H9 (cell line): ENCODE results near the gene FKBP11. TPM values are rescaled to one million over a fixed set of nuclear protein-coding genes. Genes with fewer than 3 reads are reported as not detected.

Experiments used
- DNase-seq: peaks from one replicate; pipeline ENCODE4 v3.0.0-alpha.2; 2017
- H2AFZ ChIP-seq: one replicate; pipeline ENCODE4 v1.6.1; 2013; ENCODE audit warnings: mild to moderate bottlenecking, low read length, control low read depth, moderate library complexity
- H2AK5ac ChIP-seq: 2 replicates; pipeline ENCODE4 v1.6.1; 2013; ENCODE audit warnings: low read length, control low read depth, mixed read lengths; ENCODE audit not compliant: insufficient read length
- H2BK120ac ChIP-seq: one replicate; pipeline ENCODE4 v1.6.1; 2013; ENCODE audit warnings: low read depth, mild to moderate bottlenecking, low read length, control low read depth, inconsistent platforms; ENCODE audit not compliant: poor library complexity, severe bottlenecking
- H2BK12ac ChIP-seq: 2 replicates; pipeline ENCODE4 v1.6.1; 2013; ENCODE audit warnings: low read length, control low read depth, mixed read lengths, low read depth; ENCODE audit not compliant: insufficient read length
- H2BK15ac ChIP-seq: 2 replicates; pipeline ENCODE4 v1.6.1; 2013; ENCODE audit warnings: low read depth, low read length, control low read depth
- H2BK20ac ChIP-seq: one replicate; pipeline ENCODE4 v1.6.1; 2013; ENCODE audit warnings: low read depth, mild to moderate bottlenecking, low read length, control low read depth, inconsistent platforms; ENCODE audit not compliant: poor library complexity, severe bottlenecking
- H2BK5ac ChIP-seq: 2 replicates; pipeline ENCODE4 v1.6.1; 2013; ENCODE audit warnings: low read length, control low read depth, mixed read lengths; ENCODE audit not compliant: insufficient read length
- H3K14ac ChIP-seq: 2 replicates; pipeline ENCODE4 v1.6.1; 2013; ENCODE audit warnings: low read length, control low read depth; ENCODE audit not compliant: insufficient read depth
- H3K18ac ChIP-seq: 2 replicates; pipeline ENCODE4 v1.6.1; 2013; ENCODE audit warnings: low read depth, mild to moderate bottlenecking, mixed read lengths, low read length, control low read depth; ENCODE audit not compliant: insufficient read length
- H3K23ac ChIP-seq: 2 replicates; pipeline ENCODE4 v1.6.1; 2013; ENCODE audit warnings: low read length, control low read depth, mixed read lengths, low read depth; ENCODE audit not compliant: insufficient read length
- H3K23me2 ChIP-seq: 2 replicates; pipeline ENCODE4 v1.6.1; 2013; ENCODE audit warnings: low read depth, mild to moderate bottlenecking, mixed read lengths, low read length, control low read depth; ENCODE audit not compliant: insufficient read length, poor library complexity, severe bottlenecking
- H3K27ac ChIP-seq: 2 replicates; pipeline ENCODE4 v1.5.1; 2013; ENCODE audit warnings: low read length, control low read depth, mixed read lengths, low read depth; ENCODE audit not compliant: insufficient read length
- H3K27me3 ChIP-seq: 2 replicates; pipeline ENCODE4 v1.6.1; 2013; ENCODE audit warnings: low read length, control low read depth, inconsistent platforms; ENCODE audit not compliant: insufficient read depth
- H3K4ac ChIP-seq: 2 replicates; pipeline ENCODE4 v1.6.1; 2013; ENCODE audit warnings: low read depth, mild to moderate bottlenecking, control low read depth, inconsistent platforms, low read length, moderate library complexity
- H3K4me1 ChIP-seq: 2 replicates; pipeline ENCODE4 v1.6.1; 2013; ENCODE audit warnings: low read length, control low read depth, inconsistent platforms; ENCODE audit not compliant: insufficient read depth
- H3K4me2 ChIP-seq: 2 replicates; pipeline ENCODE4 v1.6.1; 2013; ENCODE audit warnings: low read length, control low read depth, mixed read lengths; ENCODE audit not compliant: insufficient read length, insufficient read depth
- H3K56ac ChIP-seq: 2 replicates; pipeline ENCODE4 v1.6.1; 2013; ENCODE audit warnings: low read depth, mild to moderate bottlenecking, mixed read lengths, low read length, control low read depth; ENCODE audit not compliant: insufficient read length
- H3K79me1 ChIP-seq: 2 replicates; pipeline ENCODE4 v1.6.1; 2013; ENCODE audit warnings: low read depth, mild to moderate bottlenecking, moderate library complexity, low read length, control low read depth, inconsistent platforms; ENCODE audit not compliant: insufficient read depth, poor library complexity, severe bottlenecking
- H3K79me2 ChIP-seq: 2 replicates; pipeline ENCODE4 v1.6.1; 2013; ENCODE audit warnings: low read length, control low read depth, inconsistent platforms; ENCODE audit not compliant: insufficient read depth
- H3K9ac ChIP-seq: 2 replicates; pipeline ENCODE4 v1.6.1; 2013; ENCODE audit warnings: low read length, control low read depth, mixed read lengths; ENCODE audit not compliant: insufficient read length; ENCODE audit errors: extremely low read depth
- H3K9me3 ChIP-seq: one replicate; pipeline ENCODE4 v1.6.1; 2013; ENCODE audit warnings: low read depth, low read length, inconsistent platforms; ENCODE audit not compliant: control insufficient read depth
- H3T11ph ChIP-seq: one replicate; pipeline ENCODE4 v1.6.1; 2013; ENCODE audit warnings: mild to moderate bottlenecking, low read length, control low read depth, inconsistent platforms
- H4K20me1 ChIP-seq: one replicate; pipeline ENCODE4 v1.6.1; 2013; ENCODE audit not compliant: control insufficient read depth, insufficient read length, insufficient read depth
- H4K5ac ChIP-seq: 2 replicates; pipeline ENCODE4 v1.6.1; 2013; ENCODE audit warnings: low read depth, mild to moderate bottlenecking, mixed read lengths, low read length, control low read depth; ENCODE audit not compliant: insufficient read length
- H4K8ac ChIP-seq: replicated peaks from 2 replicates; pipeline ENCODE4 v1.6.1; 2013; ENCODE audit warnings: low read length, control low read depth, mixed read lengths, low read depth; ENCODE audit not compliant: insufficient read length
- H4K91ac ChIP-seq: 2 replicates; pipeline ENCODE4 v1.6.1; 2013; ENCODE audit warnings: low read depth, mild to moderate bottlenecking, moderate library complexity, mixed read lengths, low read length, control low read depth; ENCODE audit not compliant: insufficient read length
- H3K27ac Mint-ChIP-seq, 3 experiments: 2 replicates in 2 of 3; 3 replicates in 1 of 3; pipeline ENCODE4 v1.8.0; 2020 to 2021; ENCODE audit warnings: mixed read lengths in 3 of 3, mild to moderate bottlenecking in 1 of 3, moderate library complexity in 1 of 3
- H3K27me3 Mint-ChIP-seq: 2 replicates; pipeline ENCODE4 v1.8.0; 2021; ENCODE audit warnings: low read depth, mild to moderate bottlenecking, moderate library complexity, mixed read lengths
- H3K36me3 Mint-ChIP-seq, 3 experiments: 2 replicates in 2 of 3; 3 replicates in 1 of 3; pipeline ENCODE4 v1.8.0; 2020 to 2021; ENCODE audit warnings: low read depth in 3 of 3, mixed read lengths in 3 of 3; ENCODE audit not compliant: insufficient read depth in 1 of 3
- H3K4me1 Mint-ChIP-seq, 2 experiments: 2 replicates each; pipeline ENCODE4 v1.8.0; 2020; ENCODE audit warnings: mixed read lengths in 2 of 2
- H3K4me3 Mint-ChIP-seq, 2 experiments: 2 replicates in 1 of 2; 3 replicates in 1 of 2; pipeline ENCODE4 v1.8.0; 2020 to 2021; ENCODE audit warnings: mild to moderate bottlenecking in 2 of 2, mixed read lengths in 2 of 2, moderate library complexity in 1 of 2
- H3K9me3 Mint-ChIP-seq, 2 experiments: 2 replicates in 1 of 2; 3 replicates in 1 of 2; pipeline ENCODE4 v1.8.0; 2020; ENCODE audit warnings: mild to moderate bottlenecking in 2 of 2, mixed read lengths in 2 of 2, moderate library complexity in 1 of 2
- CTCF ChIP-seq: fragments of 200-600 bp; sonication (generic); conservative IDR thresholded peaks from 3 replicates; pipeline ENCODE4 v1.8.0; 2021; ENCODE audit warnings: antibody characterized with exemption, mild to moderate bottlenecking
- total RNA-seq: library from RNA; stranded (reverse); gene quantifications from 2 replicates; pipeline ENCODE4 v1.2.1, GENCODE V29; 2021

The FKBP11 gene
- total RNA-seq, 1 experiment from 2014 or later: 40.8 TPM

GRCh38 chr12:48946205-48946604 is 20.9 kb upstream of the FKBP11 start:
- H3K4ac ChIP-seq: no peak overlapping the region
- H3K27ac ChIP-seq: no peak overlapping the region
- H3K14ac ChIP-seq: no peak overlapping the region
- no peak overlapping the region for H3K4me2 ChIP-seq
- no peak for TF ChIP-seq CTCF
- no peak overlapping the region for H4K8ac ChIP-seq
- DNase-seq: no peak
- H2BK15ac ChIP-seq: no peak overlapping the region
- no peak overlapping the region for H4K91ac ChIP-seq
- H3K79me1 ChIP-seq: peaks cover 16% of the 10 kb centered on the region
- no peak overlapping the region for H3K4me3 Mint-ChIP-seq
- H3K9me3 Mint-ChIP-seq: no peaks in the 10 kb centered on the region
- no peak overlapping the region for H2BK5ac ChIP-seq
- no peaks in the 10 kb centered on the region for H3K4me1 ChIP-seq
- H3T11ph ChIP-seq: no peak overlapping the region
- no peaks in the 10 kb centered on the region for H4K20me1 ChIP-seq
- no peak overlapping the region for H3K23ac ChIP-seq
- H3K18ac ChIP-seq: no peak overlapping the region
- H2AFZ ChIP-seq: no peak overlapping the region
- H2BK12ac ChIP-seq: no peak overlapping the region
- no peak overlapping the region for H3K9ac ChIP-seq
- no peak overlapping the region for H2BK20ac ChIP-seq
- H3K23me2 ChIP-seq: no peaks in the 10 kb centered on the region
- no peaks in the 10 kb centered on the region for H3K27me3 Mint-ChIP-seq
- H4K5ac ChIP-seq: no peak overlapping the region
- H3K9me3 ChIP-seq: no peaks in the 10 kb centered on the region
- no peak overlapping the region for H2BK120ac ChIP-seq
- H3K4me1 Mint-ChIP-seq: peaks cover 11 to 13% of the 10 kb centered on the region in 2 experiments
- H3K27me3 ChIP-seq: no peaks in the 10 kb centered on the region
- peaks cover 25% of the 10 kb centered on the region; the same call in 1 of the 2 replicates for H3K79me2 ChIP-seq
- H3K27ac Mint-ChIP-seq: no peak overlapping the region
- no peak overlapping the region for H3K56ac ChIP-seq
- no peak overlapping the region for H2AK5ac ChIP-seq
- H3K36me3 Mint-ChIP-seq: peaks cover 0 to 41% (median 20%) of the 10 kb centered on the region in 3 experiments; a peak in 6 of 7 replicates
